Kidney (tissue), 14 donors: ENCODE results near the gene ZFPL1. TPM values are rescaled to one million over a fixed set of nuclear protein-coding genes. Genes with fewer than 3 reads are reported as not detected.

Experiments
- DNase-seq, 5 donors: peaks; one replicate each; pipeline ENCODE4 v3.0.0-alpha.2; 2013 to 2020
- FAIRE-seq: peaks from 2 replicates; lab custom pipeline; 2012; peaks lifted over from hg19 to GRCh38; lab: Jason Lieb, UNC
- H3K27ac ChIP-seq, 2 donors: one replicate each; pipeline ENCODE4 v1.7.0; 2013; ENCODE audit warnings: low read depth in 2 of 2, low read length in 2 of 2, inconsistent platforms in 1 of 2
- H3K27me3 ChIP-seq: one replicate; pipeline ENCODE4 v1.7.1; 2013; ENCODE audit warnings: low read length, inconsistent platforms; ENCODE audit not compliant: control insufficient read depth, insufficient read depth
- H3K36me3 ChIP-seq, 3 donors: one replicate each; pipeline versions ENCODE4 v1.7.0 to v1.7.1; 2013; ENCODE audit warnings: low read length in 3 of 3, control low read depth in 1 of 3, inconsistent platforms in 1 of 3; ENCODE audit not compliant: insufficient read depth in 3 of 3, control insufficient read depth in 2 of 3
- H3K4me1 ChIP-seq, 3 donors: one replicate each; pipeline versions ENCODE4 v1.7.0 to v1.7.1; 2013; ENCODE audit warnings: low read length in 3 of 3, inconsistent platforms in 1 of 3, low read depth in 1 of 3; ENCODE audit not compliant: control insufficient read depth in 2 of 3, insufficient read depth in 2 of 3
- H3K4me3 ChIP-seq, 3 donors: one replicate each; pipeline versions ENCODE4 v1.7.0 to v1.8.1; 2013; ENCODE audit warnings: low read length in 3 of 3, control low read depth in 1 of 3, inconsistent platforms in 1 of 3
- H3K9ac ChIP-seq, 3 donors: one replicate each; pipeline versions ENCODE4 v1.7.0 to v1.7.1; 2013; ENCODE audit warnings: low read length in 3 of 3, control low read depth in 1 of 3, inconsistent platforms in 1 of 3
- H3K9me3 ChIP-seq, 3 donors: one replicate each; pipeline versions ENCODE4 v1.7.0 to v1.7.1; 2013; ENCODE audit warnings: low read length in 3 of 3, control low read depth in 1 of 3, inconsistent platforms in 1 of 3; ENCODE audit not compliant: control insufficient read depth in 2 of 3, insufficient read depth in 1 of 3
- intact Hi-C: fragments of 100-400 bp; cut with DNase I; formaldehyde crosslinking; loops from one replicate; pipeline ENCODE4 v1.11.1; 2022
- polyA plus RNA-seq: library from polyadenylated mRNA; stranded (reverse); fragments of 350-450 nt; fragmentation: Illumina TruSeq; extraction: RNeasy Lipid Tissue Mini Kit (QIAGEN cat#74804); gene quantifications from one replicate; pipeline ENCODE4 v1.2.3, GENCODE V29; 2014; ENCODE audit warnings: low read depth, low replicate concordance; ENCODE audit not compliant: insufficient read depth
- total RNA-seq: library from RNA; stranded (reverse); fragmentation: NEBNext Ultra II Directional; extraction: Animal tissue kit (Norgen Biotek cat#: 25700); gene quantifications from one replicate; pipeline ENCODE4 v1.2.1, GENCODE V29; 2021
- TF ChIP-seq, protein P1 (sequence below): IDR thresholded peaks from 3 replicates; pipeline ENCODE4 v1.5.1; 2012; ENCODE audit warnings: mild to moderate bottlenecking, moderate library complexity, borderline replicate concordance; ENCODE audit not compliant: insufficient read depth; ENCODE audit errors: extremely low read depth
- donor health status: control.
- donor health status: control.
- donor health status: control.
- donor health status: control.
- donor health status: control.
- donor health status: DM: yes; HTN: yes; CAD: no.
- donor health status: Normal renal cell carcinoma (clear cell type).

ZFPL1 gene
- total and polyA plus RNA-seq, 2 donors from 2014 or later = 31.4 to 43.1 TPM

- intact Hi-C loops = no loop called here
- Histone ChIP-seq H3K4me1 (no peaks in the 10 kb centered on the region), H3K4me3 (no peak overlapping the region), H3K36me3 (no peaks in the 10 kb centered on the region), H3K9me3 (no peaks in the 10 kb centered on the region), H3K27me3 (no peaks in the 10 kb centered on the region), H3K9ac (no peak overlapping the region), H3K27ac (no peak overlapping the region)
- DNase-seq (no peak), FAIRE-seq (no peak)
- TF ChIP-seq, protein P1, sequence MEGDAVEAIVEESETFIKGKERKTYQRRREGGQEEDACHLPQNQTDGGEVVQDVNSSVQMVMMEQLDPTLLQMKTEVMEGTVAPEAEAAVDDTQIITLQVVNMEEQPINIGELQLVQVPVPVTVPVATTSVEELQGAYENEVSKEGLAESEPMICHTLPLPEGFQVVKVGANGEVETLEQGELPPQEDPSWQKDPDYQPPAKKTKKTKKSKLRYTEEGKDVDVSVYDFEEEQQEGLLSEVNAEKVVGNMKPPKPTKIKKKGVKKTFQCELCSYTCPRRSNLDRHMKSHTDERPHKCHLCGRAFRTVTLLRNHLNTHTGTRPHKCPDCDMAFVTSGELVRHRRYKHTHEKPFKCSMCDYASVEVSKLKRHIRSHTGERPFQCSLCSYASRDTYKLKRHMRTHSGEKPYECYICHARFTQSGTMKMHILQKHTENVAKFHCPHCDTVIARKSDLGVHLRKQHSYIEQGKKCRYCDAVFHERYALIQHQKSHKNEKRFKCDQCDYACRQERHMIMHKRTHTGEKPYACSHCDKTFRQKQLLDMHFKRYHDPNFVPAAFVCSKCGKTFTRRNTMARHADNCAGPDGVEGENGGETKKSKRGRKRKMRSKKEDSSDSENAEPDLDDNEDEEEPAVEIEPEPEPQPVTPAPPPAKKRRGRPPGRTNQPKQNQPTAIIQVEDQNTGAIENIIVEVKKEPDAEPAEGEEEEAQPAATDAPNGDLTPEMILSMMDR = no peak
These were observed 30.1 kb upstream of the ZFPL1 start for GRCh38 chr11:65053827-65054508.

GRCh38 chr11:65055538-65055937 lies 28.5 kb upstream of the ZFPL1 start:
- H3K9me3 ChIP-seq = no peaks in the 10 kb centered on the region
- H3K36me3 ChIP-seq = no peaks in the 10 kb centered on the region
- H3K27me3 ChIP-seq = no peaks in the 10 kb centered on the region
- no peak overlapping the region for H3K27ac ChIP-seq
- TF ChIP-seq, protein P1 = no peak
- peaks cover 0 to 2% (median 0%) of the 10 kb centered on the region in 3 donors for H3K4me1 ChIP-seq
- no peak for DNase-seq
- intact Hi-C loops = no loop called here
- H3K9ac ChIP-seq = no peak overlapping the region
- no peak for FAIRE-seq
- H3K4me3 ChIP-seq = no peak overlapping the region

- no peak overlapping the region for H3K27ac ChIP-seq
- no peak for DNase-seq
- H3K36me3 ChIP-seq = no peaks in the 10 kb centered on the region
- no peaks in the 10 kb centered on the region for H3K27me3 ChIP-seq
- no peak overlapping the region for H3K9ac ChIP-seq
- no peak for FAIRE-seq
- no peaks in the 10 kb centered on the region for H3K9me3 ChIP-seq
- intact Hi-C loops = no loop called here
- no peak overlapping the region for H3K4me3 ChIP-seq
- TF ChIP-seq, protein P1 = no peak
- H3K4me1 ChIP-seq = peaks cover 0 to 2% (median 0%) of the 10 kb centered on the region in 3 donors
These were observed 27.0 kb upstream of the ZFPL1 start for GRCh38 chr11:65056999-65057398.
